NOMO-1 (cell line): ENCODE measurements around the gene ABHD13.
A peak's percentile ranks its signal among the peaks of the same experiment; 100 is the strongest.

Experiments used
- DNase-seq, 2 experiments: peaks; one replicate each; lab custom pipeline; 2025; ENCODE audit not compliant: unreplicated experiment in 2 of 2; lab: John Stamatoyannopoulos, UW

ABHD13 gene

GRCh38 chr13:108281901-108282300 is 63.7 kb downstream of the ABHD13 start:
- DNase-seq, result peak; percentile 38 to 89

- DNase-seq, result no peak
Observed at GRCh38 chr13:108283110-108283509, 64.9 kb downstream of the ABHD13 start.
